GM19463 (cell line): Measurements from ENCODE around the gene ERLIN1.
"Not testable (repeated sequence)": the region's sequence is repeated elsewhere in the genome, so short reads cannot be mapped to it uniquely, and the experiment has no call there.

Experiments used
- ATAC-seq: cut with Tn5 transposase; IDR thresholded peaks from one replicate; pipeline ENCODE4 v1.9.1; 2021; ENCODE audit warnings: mild to moderate bottlenecking, moderate library complexity; ENCODE audit not compliant: unreplicated experiment

ERLIN1 gene

DNA sequence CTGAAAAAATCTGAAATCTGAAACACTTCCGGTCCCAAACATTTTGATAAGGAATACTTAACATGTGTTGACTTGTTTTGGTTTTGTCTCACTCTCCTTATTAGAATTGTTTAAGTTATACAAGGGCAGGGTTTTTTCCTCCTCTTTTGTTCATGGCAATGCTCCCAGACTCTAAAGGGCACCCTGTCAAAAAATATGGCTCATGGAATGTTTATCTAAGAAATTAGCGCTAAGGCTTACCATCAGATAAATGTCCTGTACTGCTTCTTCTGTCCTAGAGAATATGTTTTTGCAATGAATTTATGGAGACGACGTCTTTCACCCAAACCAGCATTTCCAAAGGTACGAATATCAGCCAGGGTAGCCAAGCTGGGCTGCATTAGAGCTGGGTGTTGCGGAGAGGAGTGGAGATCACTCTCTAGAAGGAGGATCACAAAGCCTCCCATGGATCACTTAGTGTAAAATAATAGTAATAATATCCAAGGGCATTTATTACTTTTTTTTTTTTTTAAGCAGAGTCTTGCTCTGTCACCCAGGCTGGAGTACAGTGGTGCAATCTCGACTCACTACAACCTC lies 46.8 kb downstream of the ERLIN1 start:
- no peak for ATAC-seq

GRCh38 chr10:100135486-100135885 lies 50.3 kb downstream of the ERLIN1 start:
- ATAC-seq, result no peak

DNA sequence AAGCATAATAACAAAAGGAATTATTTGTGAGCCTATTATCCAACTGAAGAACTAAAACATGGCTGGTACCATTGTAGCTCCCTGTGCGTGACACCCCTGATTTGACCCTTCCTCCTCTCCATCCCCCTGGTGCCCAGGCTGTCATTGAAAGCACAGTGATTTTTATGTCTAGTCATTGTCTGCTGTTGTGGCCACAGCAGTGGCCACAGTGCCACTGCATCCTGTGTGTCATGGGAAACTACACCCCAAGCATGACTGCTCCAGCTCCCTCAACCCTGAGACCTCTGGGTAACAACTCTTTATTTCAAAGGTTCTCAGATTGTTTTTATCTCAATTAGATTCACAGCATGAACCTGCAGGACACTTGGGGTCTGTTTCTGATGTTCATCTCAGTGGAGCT lies 52.0 kb downstream of the ERLIN1 start:
- ATAC-seq, result no peak

DNA sequence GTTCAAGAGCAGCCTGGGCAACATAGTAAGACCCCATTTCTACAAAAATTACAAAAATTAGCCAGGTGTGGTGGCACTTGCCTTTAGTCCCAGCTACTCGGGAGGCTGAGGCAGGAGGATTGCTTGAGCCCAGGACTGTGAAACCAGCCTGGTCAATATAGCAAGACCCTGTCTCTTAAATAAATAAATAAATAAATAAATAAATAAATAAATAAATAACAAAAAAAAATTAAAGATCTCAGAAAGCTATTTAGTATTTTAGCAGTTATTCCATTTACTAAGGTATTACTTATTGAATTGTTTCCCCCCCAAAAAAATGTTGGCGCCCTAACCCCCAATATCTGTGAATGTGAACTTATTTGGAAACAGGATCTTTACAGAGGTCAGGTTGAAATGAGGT lies 53.4 kb downstream of the ERLIN1 start:
- no peak for ATAC-seq

DNA sequence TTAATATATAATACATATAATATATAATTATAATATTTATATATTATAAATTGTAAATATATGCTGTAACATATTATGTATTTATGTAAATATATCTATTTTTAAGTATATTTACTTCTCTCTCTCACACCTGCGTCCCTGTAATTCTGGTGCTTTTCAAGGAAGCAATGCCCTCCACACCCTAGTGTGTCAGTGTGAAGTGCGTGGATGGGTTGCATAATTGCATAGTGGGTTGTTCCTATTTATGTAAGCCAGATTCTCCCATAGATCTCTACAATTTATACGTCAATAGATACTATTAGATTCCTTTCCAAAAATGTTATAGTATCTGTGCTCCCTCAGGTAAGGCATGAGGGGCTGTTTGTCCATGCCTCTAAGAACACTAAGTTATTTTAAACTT lies 54.3 kb downstream of the ERLIN1 start:
- ATAC-seq, result no peak

GRCh38 chr10:100130831-100131230 lies 55.0 kb downstream of the ERLIN1 start:
- ATAC-seq, result no peak

GRCh38 chr10:100129424-100129823 lies 56.4 kb downstream of the ERLIN1 start:
- no peak for ATAC-seq

- no peak for ATAC-seq
Observed at GRCh38 chr10:100128951-100129350, 56.9 kb downstream of the ERLIN1 start.

- not testable (repeated sequence) for ATAC-seq
Observed at GRCh38 chr10:100125335-100125734, 60.5 kb downstream of the ERLIN1 start.

DNA sequence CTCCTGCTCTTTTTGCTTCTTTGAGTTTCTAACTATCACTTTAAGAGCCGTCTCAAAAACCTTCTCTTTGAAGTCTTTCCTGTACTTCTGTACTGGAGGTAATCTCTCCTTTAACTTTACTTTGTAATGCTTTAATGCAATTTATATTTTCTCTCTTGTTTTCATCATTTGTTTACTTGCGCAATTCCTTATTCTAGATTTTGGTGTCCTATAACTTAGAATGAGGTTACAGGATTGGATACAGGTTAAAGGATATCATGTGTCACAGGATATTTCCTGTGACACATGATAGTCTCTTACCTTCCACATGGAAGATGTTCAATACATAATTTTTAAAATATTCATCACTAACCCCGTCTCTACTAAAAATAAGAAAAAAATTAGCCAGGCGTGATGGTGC lies 61.7 kb downstream of the ERLIN1 start:
- no peak for ATAC-seq

- ATAC-seq, result no peak
Observed at GRCh38 chr10:100122780-100123179, 63.0 kb downstream of the ERLIN1 start.

DNA sequence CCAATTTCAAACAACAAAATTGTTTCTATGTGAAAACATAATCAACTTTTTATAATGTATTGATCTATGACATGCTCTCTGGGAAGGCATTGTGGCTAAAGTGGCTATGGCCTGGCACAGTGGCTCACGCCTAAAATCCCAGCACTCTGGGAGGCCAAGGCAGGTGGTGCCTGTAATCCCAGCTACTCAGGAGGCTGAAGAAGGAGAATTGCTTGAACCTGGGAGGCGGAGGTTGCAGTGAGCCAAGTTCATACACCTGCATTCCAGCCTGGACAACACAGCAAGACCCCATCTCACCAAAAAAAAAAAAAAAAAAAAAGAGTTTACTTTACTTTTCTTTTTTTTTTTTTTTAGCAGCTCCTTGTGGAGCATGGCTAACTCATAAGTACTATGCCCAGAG lies 65.3 kb downstream of the ERLIN1 start:
- ATAC-seq, result no peak

DNA sequence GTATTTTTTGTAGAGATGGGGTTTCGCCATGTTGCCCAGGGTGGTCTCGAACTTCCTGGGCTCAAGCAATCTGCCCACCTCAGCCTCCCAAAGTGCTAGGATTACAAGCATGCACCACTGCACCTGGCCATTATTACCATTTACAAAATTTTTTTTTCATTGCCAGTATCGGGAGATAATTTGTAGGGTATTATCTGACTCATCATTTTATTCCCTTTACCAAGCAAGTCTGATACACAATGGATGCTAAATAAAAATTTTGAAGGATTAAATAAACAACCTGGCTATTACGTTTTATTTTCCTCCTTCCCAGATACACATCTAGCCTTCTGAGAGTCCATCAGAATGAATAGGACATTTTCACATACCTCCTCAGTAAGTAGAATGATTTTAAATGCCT lies 66.1 kb downstream of the ERLIN1 start:
- ATAC-seq, result no peak

DNA sequence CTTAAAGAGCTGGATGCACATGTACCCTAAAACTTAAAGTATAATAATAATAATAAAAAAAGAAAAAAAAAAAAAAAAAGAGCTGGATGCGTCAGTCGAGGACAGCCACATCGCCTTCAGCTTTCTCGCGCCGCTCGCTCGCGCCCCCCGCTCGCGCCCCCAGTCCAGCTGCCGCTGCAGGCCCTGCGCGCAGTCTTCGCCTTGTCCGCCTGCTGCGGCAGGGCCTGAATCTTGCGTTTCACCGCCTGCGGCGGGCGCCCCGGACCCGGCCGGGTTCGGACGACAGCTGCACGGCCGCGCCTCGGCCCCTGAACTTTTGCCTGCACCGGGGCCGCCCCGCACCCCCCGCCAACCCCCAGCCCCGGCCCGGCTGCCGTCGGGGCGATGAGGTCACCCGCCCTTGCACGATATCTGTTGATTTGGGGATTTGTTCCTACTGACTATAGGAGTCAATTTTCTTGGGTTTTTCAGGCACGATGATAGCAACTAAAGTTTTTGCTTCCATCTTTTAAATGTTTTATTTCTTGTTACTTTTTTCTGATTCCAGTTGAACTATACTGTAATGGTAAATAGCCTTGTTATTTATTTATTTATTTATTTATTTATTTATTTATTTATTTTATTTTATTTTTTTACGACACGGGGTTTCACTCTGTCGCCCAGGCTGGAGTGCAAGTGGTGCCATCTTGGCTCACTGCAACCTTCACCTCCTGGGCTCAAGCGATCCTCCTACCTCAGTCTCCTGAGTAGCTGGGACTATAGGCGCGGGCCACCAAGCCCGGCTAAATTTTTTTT lies 70.7 kb downstream of the ERLIN1 start:
- no peak for ATAC-seq

GRCh38 chr10:100114460-100114859 lies 71.4 kb downstream of the ERLIN1 start:
- ATAC-seq, result no peak

DNA sequence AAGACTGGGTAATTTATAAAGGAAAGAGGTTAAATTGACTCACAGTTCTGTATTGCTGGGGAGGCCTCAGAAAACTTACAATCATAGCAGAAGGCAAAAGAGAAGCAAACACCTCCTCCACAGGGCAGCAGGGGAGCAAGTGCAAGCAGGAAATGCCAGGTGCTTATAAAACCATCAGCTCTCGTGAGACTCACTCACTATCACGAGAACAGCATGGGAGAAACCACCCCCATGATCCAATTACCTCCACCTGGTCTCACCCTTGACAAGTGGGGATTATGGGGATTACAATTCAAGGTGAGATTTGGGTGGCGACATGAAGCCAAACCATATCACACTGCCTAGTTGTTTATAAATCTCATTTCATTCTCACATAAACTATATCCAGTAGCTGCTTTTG lies 76.2 kb downstream of the ERLIN1 start:
- no peak for ATAC-seq

- no peak for ATAC-seq
Observed at GRCh38 chr10:100106865-100107264, 79.0 kb downstream of the ERLIN1 start.

DNA sequence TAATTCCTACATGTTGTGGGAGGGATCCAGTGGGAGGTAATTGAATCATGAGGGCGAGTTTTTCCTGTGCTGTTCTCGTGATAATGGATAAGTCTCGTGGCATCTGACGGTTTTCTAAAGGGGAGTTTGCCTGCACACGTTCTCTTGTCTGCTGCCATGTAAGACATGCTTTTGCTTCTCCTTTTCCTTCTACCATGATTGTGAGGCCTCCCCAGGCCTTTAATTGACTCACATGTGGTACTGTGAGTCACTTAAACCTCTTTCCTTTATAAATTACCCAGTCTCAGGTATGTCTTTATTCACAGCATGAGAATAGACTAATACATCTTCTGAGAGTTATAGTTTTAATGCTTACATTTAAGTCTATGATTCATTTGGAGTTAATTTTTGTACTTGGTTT lies 81.5 kb downstream of the ERLIN1 start:
- ATAC-seq, result no peak

DNA sequence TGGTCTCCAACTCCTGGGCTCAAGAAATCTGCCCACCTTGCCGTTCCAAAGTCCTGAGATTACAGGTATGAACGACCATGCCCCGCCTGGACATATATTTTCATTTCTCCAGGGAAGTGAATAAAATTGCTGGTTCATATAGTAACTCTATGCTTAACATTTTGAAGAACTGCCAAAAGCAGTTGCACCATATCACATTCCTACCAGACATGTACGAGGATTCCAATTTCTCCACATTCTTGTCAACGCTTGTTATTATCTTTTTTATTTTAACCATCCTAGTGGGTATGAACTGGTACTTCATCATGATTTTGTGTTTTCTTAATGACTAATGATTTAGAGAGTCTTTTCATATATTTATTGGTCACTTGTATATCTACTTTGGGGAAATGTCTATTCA lies 82.2 kb downstream of the ERLIN1 start:
- no peak for ATAC-seq

GRCh38 chr10:100101192-100102076 lies 84.4 kb downstream of the ERLIN1 start:
- ATAC-seq, result no peak

DNA sequence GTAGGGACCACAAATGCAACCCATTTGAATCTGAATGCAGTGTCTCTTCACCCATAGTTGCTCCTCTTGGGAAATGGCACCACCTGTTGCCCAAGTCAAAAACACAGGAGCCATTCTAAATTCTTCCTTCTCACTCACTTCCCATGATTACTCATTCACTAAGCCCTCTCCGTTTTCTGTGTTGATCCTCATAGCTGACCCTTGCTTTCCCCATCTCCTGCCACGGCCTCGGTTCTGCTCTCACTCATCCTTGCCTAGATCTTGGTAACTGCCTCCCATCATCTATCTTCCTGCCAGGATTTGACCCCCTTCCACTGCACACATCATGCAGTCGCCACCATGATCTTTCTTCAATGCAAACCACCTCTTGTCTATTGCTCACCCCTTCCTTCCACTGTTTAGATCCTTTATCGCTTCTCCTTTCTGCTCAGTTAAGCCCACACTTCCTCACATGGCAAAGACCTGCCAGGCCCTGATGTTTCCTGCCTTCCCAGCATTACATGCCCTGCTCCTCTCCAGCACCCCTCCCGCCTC lies 85.1 kb downstream of the ERLIN1 start:
- ATAC-seq, result no peak
